Hepatocyte (in vitro differentiated cells): ENCODE data around the gene MYOCOS.

ENCODE experiments used
- EZH2 ChIP-seq: fragments of 200-600 bp; sonication (generic); IDR thresholded peaks from 2 replicates; pipeline ENCODE4 v1.6.1; 2016; ENCODE audit warnings: antibody characterized with exemption, mild to moderate bottlenecking, borderline replicate concordance
- EZH2phosphoT487 ChIP-seq: fragments of 200-600 bp; sonication (generic); IDR thresholded peaks from one replicate; pipeline ENCODE4 v1.6.1; 2018; ENCODE audit warnings: antibody characterized with exemption, mild to moderate bottlenecking, low read depth, moderate library complexity; ENCODE audit not compliant: unreplicated experiment, severe bottlenecking
- TF ChIP-seq, protein P1 (sequence below): fragments of 200-600 bp; sonication (generic); IDR thresholded peaks from 2 replicates; pipeline ENCODE4 v1.5.1; 2016; ENCODE audit warnings: antibody characterized with exemption, mild to moderate bottlenecking; ENCODE audit not compliant: poor library complexity

GRCh38 chr1:171644805-171645483, 22.9 kb downstream of the MYOCOS start:
- TF ChIP-seq, protein P1, sequence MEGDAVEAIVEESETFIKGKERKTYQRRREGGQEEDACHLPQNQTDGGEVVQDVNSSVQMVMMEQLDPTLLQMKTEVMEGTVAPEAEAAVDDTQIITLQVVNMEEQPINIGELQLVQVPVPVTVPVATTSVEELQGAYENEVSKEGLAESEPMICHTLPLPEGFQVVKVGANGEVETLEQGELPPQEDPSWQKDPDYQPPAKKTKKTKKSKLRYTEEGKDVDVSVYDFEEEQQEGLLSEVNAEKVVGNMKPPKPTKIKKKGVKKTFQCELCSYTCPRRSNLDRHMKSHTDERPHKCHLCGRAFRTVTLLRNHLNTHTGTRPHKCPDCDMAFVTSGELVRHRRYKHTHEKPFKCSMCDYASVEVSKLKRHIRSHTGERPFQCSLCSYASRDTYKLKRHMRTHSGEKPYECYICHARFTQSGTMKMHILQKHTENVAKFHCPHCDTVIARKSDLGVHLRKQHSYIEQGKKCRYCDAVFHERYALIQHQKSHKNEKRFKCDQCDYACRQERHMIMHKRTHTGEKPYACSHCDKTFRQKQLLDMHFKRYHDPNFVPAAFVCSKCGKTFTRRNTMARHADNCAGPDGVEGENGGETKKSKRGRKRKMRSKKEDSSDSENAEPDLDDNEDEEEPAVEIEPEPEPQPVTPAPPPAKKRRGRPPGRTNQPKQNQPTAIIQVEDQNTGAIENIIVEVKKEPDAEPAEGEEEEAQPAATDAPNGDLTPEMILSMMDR, result peak; percentile 72
- no peak for TF ChIP-seq EZH2phosphoT487
- TF ChIP-seq EZH2, result no peak
